RWPE2 (cell line): ENCODE results near the gene TMEM87A.

Experiments used
- ATAC-seq: fragments of 200-7000 bp; cut with Tn5 transposase; 3 replicates; pipeline ENCODE4 v1.9.1; 2021; ENCODE audit warnings: low read depth
- DNase-seq: peaks from one replicate; pipeline ENCODE4 v3.0.0-alpha.2; 2020; ENCODE audit warnings: low spot score
- H3K27ac ChIP-seq: fragments of 450-650 bp; 2 replicates; pipeline ENCODE4 v1.5.1; 2017; ENCODE audit warnings: mild to moderate bottlenecking; ENCODE audit not compliant: poor library complexity, severe bottlenecking
- H3K27me3 ChIP-seq: fragments of 250-450 bp; sonication (Bioruptor Pico); 2 replicates; pipeline ENCODE4 v1.5.1; 2021; ENCODE audit warnings: mild to moderate bottlenecking, moderate library complexity; ENCODE audit not compliant: insufficient read depth, poor library complexity, severe bottlenecking
- H3K36me3 ChIP-seq: fragments of 250-450 bp; sonication (Bioruptor Pico); 2 replicates; pipeline ENCODE4 v1.5.1; 2020; ENCODE audit warnings: low read depth, mild to moderate bottlenecking, moderate library complexity
- H3K4me1 ChIP-seq: fragments of 250-450 bp; sonication (Bioruptor Pico); 2 replicates; pipeline ENCODE4 v1.5.1; 2021; ENCODE audit warnings: mild to moderate bottlenecking, moderate library complexity; ENCODE audit not compliant: insufficient read depth, poor library complexity, severe bottlenecking
- H3K4me3 ChIP-seq: fragments of 250-450 bp; sonication (Bioruptor Pico); 2 replicates; pipeline ENCODE4 v1.5.1; 2021; ENCODE audit warnings: mild to moderate bottlenecking, moderate library complexity; ENCODE audit not compliant: severe bottlenecking
- H3K9me3 ChIP-seq: fragments of 250-450 bp; sonication (Bioruptor Pico); 2 replicates; pipeline ENCODE4 v1.5.1; 2021; ENCODE audit warnings: mild to moderate bottlenecking, moderate library complexity; ENCODE audit not compliant: severe bottlenecking
- TF ChIP-seq, protein P1 (sequence below): fragments of 450-650 bp; IDR thresholded peaks from one replicate; pipeline ENCODE4 v1.5.1; 2017; ENCODE audit warnings: mild to moderate bottlenecking, moderate library complexity; ENCODE audit not compliant: poor library complexity, severe bottlenecking

TMEM87A gene

DNA sequence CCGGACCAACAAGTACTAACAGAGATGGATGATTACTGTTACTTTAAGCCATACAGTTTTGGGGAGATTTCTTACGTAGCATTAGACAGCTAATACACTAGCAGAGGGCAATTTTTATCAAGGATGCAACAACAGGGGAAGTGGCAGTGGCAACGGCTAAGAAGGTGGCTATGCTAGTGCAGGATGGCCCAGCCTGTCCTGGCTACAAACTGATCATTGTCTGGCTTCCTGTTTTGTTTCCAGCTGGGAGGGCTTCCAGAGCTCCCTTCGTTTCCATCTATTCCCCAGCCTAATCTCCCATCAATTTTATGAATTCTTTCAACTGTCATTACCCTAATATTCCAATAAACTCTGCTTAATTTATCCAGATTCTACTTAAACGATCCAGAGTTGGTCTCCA, 100.8 kb downstream of the TMEM87A start:
- no peak for ATAC-seq
- Histone ChIP-seq H3K4me3 (no peak overlapping the region), H3K4me1 (no peaks in the 10 kb centered on the region), H3K9me3 (no peaks in the 10 kb centered on the region), H3K27ac (no peak overlapping the region), H3K27me3 (no peaks in the 10 kb centered on the region), H3K36me3 (peaks cover 86% of the 10 kb centered on the region)
- TF ChIP-seq, protein P1, sequence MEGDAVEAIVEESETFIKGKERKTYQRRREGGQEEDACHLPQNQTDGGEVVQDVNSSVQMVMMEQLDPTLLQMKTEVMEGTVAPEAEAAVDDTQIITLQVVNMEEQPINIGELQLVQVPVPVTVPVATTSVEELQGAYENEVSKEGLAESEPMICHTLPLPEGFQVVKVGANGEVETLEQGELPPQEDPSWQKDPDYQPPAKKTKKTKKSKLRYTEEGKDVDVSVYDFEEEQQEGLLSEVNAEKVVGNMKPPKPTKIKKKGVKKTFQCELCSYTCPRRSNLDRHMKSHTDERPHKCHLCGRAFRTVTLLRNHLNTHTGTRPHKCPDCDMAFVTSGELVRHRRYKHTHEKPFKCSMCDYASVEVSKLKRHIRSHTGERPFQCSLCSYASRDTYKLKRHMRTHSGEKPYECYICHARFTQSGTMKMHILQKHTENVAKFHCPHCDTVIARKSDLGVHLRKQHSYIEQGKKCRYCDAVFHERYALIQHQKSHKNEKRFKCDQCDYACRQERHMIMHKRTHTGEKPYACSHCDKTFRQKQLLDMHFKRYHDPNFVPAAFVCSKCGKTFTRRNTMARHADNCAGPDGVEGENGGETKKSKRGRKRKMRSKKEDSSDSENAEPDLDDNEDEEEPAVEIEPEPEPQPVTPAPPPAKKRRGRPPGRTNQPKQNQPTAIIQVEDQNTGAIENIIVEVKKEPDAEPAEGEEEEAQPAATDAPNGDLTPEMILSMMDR: no peak
- DNase-seq: no peak

DNA sequence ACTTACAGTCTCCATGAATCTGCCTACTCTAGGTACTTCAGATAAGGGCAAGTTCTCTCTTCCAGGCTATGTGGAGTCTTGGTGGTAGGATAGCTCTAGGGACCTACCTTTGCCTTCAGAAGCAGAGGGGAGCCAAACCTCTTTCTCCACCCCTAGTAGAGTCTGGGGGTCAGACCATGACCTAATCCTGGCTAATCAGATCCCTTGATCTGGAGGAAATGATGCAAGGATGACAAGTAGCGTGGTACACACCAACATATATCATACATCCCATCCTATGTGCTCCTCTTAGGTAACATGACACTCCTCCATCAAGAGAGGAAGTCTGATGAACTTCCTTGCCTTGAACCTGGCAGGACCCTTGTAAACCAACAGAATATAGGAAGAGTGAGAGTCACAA, 101.4 kb downstream of the TMEM87A start:
- Histone ChIP-seq H3K27me3 (no peaks in the 10 kb centered on the region), H3K4me3 (no peak overlapping the region), H3K36me3 (peaks cover 89% of the 10 kb centered on the region), H3K4me1 (no peaks in the 10 kb centered on the region), H3K27ac (no peak overlapping the region), H3K9me3 (no peaks in the 10 kb centered on the region)
- TF ChIP-seq, protein P1: no peak
- DNase-seq: no peak
- no peak for ATAC-seq

DNA sequence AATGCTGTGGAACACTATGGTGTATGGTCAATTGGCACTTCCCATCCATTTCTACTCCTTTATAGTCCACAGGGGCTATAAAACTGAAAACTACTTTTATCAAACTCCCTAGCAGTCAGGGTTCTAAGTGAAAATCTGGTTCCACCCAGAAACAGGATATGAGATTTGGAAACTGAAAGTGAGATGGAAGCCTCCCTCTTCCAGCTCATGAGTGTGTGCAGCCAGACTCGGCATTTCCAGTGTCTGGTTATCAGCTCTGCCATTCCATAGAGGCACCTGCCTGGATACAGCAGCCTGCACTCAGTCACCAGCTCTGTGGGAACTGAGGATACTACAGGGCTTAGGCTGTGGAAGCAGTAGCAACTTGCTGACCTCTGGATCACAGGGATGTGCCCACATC, 102.1 kb downstream of the TMEM87A start:
- Histone ChIP-seq H3K27ac (no peak overlapping the region), H3K9me3 (no peaks in the 10 kb centered on the region), H3K4me1 (no peaks in the 10 kb centered on the region), H3K36me3 (peaks cover 89% of the 10 kb centered on the region), H3K4me3 (no peak overlapping the region), H3K27me3 (no peaks in the 10 kb centered on the region)
- TF ChIP-seq, protein P1: no peak
- no peak for ATAC-seq
- DNase-seq: no peak

DNA sequence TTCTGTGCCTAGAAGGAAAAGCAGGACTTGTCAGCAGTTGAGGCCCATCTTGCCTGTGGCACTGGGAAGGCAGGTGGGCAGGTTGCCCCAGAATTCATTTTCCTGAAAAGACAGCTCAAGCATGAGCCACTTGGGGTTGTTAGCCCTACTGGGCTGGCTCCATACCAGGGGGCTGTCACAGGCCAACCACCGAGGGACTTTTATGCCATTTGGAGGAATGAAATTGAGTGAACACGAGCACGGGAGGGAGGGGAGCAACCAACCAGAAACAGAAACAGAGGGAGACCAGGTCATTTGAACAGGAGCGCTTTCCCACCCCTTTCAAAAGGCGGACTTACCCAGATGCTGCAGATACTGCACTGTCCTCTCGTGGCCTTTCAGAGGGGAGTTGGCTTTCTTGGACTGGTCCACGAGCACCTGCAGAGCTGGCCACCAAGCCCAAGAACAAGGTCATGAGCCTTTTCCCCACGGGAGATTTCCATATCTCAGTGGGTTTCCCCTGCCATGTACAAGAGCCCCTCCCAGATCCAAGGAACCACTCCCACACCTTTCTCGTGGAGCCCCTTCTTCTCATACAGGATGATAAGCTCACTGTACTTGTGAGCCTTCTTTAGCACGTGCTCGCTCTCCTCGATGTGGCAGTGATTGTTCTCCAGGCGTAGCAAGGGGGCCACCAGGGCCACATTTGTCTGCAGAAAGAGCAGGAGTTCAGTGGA, 106.8 kb downstream of the TMEM87A start:
- TF ChIP-seq, protein P1: no peak
- no peak overlapping the region for H3K4me3 ChIP-seq
- H3K9me3 ChIP-seq: no peaks in the 10 kb centered on the region
- no peak overlapping the region for H3K27ac ChIP-seq
- no peak for ATAC-seq
- H3K4me1 ChIP-seq: no peaks in the 10 kb centered on the region
- no peaks in the 10 kb centered on the region for H3K27me3 ChIP-seq
- peaks cover 96% of the 10 kb centered on the region for H3K36me3 ChIP-seq
- no peak for DNase-seq

DNA sequence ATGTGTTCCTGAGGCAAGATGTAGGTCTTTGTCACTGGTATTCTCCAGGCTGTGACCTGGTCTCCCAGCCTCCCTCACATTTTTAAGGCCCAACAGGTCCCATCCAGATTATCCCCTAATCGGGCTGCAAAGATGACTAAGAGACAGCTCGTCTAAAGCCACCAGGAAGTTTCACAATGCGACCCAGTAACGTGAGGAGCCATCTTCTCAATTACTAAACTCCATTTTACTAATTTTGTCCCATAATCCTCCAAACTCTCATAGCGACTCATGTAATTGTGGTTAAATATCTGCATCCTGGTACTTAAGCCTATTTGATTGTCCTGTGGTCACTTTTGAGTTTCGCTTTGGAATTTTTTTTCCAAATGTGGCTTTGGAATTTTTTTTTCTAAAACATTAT, 108.1 kb downstream of the TMEM87A start:
- DNase-seq: no peak

More for the DNA sequence above, 108.1 kb downstream of the TMEM87A start:
- Histone ChIP-seq H3K27ac (no peak overlapping the region), H3K4me3 (no peak overlapping the region), H3K4me1 (no peaks in the 10 kb centered on the region), H3K9me3 (no peaks in the 10 kb centered on the region), H3K36me3 (peaks cover 95% of the 10 kb centered on the region), H3K27me3 (no peaks in the 10 kb centered on the region)
- TF ChIP-seq, protein P1: no peak
- ATAC-seq: no peak
